Colon (tissue), 2 donors: ENCODE results near the gene RRP8.
A peak's percentile ranks its signal among the peaks of the same experiment; 100 is the strongest.

Source experiments
- FAIRE-seq: peaks from 2 replicates; lab custom pipeline; 2012; peaks lifted over from hg19 to GRCh38; lab: Jason Lieb, UNC
- donor health status: control.
- donor health status: control.

Gene RRP8

DNA sequence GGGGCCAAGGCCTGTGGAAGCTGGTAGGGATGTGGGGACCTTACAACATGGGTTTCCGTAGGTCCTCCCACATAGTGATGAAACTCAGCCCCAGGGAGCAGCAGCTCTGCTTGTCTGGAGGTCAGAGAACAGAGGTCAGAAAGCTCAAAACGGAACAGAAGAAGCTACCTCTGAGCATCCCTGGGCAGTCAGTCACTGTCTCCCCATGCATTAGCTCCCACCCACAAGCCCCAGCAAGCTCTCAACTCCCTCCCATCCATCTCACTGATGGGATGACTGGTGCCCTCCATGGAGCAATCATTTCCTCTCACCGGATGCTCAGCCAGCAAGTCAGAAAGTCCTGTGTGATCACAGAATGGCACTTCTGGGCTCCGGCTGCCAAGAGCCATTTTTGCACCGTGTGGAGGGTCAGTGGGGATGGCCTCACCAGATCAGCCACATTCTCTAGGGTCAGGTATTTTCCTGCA, 13.9 kb upstream of the RRP8 start:
- FAIRE-seq: no peak

DNA sequence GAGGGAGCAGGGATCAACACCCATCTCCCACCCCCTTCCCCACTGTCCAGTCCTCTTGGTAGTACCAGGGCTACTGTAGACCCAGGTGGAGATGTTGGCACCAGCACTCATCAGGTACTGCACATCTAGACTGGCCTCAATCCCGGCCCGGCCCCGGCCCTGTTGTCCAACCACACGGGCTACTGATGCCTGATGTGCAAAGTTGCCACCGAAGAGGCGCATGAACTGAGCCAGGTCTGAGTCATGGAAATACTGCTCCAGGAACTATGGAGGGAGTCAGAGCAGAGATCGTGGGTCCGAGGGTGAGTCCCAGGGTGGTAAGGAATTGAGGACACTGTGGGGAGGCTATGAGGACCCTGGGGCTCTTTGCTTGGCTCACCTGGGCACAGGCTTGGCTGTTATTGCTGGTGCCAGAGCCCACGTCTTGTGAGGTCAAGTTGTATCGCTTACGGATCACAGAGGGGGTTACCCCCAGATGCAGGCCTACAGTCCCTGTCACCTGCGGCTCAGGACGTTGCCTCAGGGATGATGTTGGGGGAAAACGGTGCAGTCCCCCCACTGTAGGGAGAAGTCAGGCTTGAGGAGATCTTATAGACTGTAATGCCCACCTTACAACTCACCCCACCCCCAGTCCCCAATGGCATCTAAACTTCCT, 13.3 kb upstream of the RRP8 start:
- FAIRE-seq: no peak

DNA sequence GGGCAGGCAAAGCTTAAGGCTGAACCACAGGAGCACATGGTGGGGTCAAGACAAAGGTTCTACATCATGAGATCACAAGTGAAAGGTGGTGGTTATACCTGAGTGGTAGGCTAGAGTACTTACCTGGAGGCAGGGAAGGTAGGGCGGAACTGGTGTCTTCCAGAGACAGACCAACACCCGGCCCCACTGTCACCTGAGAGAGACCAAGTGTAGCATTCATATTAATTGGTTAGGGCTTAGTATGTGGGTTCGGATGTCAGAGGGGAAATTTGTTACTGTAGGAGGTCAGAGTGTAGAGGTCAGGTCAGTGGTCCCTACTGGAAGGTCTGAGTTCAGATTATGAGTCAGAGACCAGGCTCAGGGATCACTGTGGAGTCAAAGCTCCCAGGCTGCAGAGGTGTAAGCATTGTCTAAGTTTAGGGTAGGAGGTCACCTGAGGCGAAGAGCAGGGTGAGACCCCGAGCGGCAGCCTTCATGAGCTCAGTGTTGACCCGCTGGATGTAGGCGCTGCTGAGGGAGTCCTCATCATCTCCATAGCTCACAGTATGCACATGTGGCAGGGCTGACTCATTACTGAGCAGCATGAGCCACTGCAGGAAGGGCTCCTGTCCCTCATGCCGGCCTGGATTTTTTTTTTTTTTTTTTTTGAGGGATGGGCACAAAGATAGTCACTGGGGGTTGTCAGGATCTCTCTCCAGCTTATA, 12.6 kb upstream of the RRP8 start:
- FAIRE-seq: no peak

DNA sequence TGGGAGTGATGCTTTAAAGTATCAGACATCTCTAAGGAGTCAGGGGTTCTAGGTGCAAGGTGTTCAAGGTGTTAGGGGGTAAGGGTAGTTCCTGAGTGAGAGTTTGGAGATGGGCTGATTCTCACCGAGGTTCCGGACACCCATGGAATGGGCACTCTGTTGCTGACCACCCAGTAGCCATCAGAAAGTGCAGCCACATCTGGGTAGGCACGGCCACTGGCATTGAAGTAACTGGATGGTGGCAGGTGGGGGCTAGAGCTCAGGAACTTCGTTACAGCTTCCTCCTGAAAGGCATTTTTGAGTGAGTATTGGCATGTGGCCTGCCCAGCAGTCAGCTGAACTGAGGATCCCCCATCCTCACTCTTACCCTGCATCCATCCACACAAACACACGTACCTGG, 11.6 kb upstream of the RRP8 start:
- FAIRE-seq: no peak

DNA sequence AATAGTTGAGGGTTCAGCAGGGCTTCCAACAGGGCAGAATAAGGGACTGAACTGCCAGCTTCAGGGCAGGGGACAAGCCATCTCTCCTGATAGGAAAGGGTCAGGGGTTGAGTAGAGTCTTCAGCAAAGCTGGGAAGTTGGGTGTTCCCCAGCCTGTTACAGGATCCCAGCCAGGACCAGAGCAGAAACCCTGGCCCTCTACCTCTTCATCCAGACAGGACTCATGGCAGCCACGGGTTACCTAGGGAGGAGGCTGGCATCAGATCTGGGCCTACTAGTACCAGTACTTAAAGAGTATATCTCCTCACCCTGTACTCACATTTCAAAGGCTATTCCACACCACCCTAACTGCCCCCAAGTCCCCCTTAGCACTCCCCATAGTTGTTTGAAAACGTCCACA, 11.0 kb upstream of the RRP8 start:
- FAIRE-seq: no peak

DNA sequence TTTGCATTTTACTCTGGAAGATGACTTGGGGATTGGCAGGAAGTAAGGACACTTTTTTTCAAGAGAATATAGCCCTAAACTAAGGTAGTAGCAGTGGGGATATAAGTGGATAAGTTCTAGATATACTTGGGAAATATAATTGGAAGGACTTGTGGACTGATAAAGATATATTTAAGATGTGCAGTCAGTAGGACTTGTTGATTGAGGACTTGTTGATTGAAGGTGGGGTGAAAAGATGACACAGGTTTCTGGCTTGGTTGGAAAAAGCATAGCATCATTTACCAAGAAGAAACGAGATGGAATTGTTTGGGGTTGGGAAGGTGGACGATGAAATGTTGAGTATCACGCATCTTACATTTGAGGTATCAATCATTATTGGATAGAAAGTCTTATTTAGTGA, 10.1 kb upstream of the RRP8 start:
- no peak for FAIRE-seq

DNA sequence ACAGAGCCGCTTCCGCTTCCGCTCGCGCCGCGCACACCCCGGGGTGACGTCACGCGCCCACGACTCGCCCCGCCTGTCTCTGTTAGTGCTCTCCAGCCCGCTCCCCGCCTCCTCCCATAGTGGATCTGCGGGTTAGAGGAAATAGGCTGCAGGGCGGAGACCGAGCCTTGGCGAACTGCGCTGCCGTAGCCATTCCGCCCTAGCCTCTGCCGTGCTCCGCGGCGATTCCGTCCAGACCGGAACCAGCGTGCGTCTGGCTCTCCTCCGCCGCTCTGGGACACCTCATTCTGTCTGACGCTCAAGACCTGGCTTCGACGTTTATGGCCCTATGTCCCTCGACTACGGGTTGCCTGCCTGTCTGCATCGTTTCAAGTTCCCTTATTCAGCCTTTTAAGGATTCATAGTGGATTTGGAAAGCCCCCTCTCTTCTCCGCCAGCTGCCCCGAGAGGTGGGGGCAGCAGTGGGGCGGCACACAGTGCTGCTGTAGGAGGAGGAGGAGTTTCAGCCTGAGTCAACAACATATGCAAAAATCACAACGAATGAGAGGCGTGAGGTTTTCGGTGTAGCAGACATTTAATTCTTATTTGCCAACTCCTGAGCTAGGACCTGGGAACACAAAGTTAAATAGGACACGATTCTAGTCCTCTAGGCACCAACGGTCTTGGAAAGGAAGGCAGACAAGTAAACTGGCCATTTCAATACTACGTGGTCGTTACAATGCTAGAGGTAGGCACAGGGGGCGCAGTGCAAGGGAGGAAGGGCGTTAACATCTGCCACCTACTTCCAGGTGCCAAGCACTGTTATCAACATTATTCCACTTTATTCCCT, 9.0 kb upstream of the RRP8 start, which contains the start of gene TAF10:
TAF10 (minus strand) TSS at position 4 of the 829 bp plus-strand sequence. CDS start 27 bp downstream, outside the sequence.
- FAIRE-seq: peak; percentile 5

DNA sequence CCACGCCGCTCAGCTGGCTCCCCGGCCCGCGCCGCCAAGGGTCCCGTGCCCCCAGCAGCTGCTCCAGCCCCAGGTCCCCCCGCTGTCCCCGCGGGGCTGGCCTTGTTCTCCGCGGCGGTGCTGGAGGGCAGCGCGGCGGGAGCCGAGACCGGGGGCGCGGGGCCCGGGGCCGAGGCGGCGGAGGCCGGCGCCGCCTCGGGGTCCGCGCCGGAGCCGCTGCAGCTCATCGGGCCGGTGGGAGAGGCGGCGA, 8.5 kb upstream of the RRP8 start:
- FAIRE-seq: no peak

DNA sequence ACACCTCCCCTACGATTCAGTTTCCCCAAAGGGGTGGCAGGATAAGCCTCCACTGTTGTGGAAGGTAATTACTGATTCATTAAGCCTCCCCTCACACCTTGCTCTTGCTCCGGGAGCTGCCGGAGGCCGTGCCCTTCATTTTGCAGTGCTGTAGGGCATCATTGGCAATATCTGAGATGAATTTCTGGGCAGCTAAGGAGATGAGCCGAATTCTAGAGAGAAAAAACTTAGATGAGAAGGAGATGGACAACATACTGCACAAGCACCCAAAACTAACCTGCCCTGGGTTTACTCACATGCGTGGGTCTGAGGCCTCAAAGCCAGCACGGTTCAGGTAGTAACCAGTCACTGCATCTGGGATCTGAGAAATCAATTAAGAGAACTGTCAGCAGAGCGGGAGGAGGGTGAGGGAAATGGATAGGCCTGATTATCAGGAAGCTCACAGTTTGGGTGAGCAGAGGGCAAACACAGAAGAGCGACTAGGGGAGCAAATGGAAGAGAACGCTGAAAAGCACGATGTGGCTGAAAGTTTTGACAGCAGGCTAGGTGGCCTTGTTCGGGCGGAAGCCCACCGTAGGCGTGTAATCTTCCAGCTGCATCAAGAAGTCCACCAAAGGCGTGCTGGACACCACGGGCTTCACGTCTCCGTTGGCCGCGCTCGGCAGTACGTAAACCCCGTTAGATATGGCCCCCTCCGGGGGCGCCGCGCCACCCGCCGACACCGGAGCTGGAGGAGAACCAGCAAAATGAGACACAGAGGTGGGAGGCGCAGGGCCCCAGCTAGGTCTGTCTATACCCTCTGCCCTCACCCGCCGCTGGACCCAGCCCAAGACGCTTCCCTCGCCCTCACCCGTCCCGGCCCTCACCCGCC, 7.9 kb upstream of the RRP8 start:
- no peak for FAIRE-seq

DNA sequence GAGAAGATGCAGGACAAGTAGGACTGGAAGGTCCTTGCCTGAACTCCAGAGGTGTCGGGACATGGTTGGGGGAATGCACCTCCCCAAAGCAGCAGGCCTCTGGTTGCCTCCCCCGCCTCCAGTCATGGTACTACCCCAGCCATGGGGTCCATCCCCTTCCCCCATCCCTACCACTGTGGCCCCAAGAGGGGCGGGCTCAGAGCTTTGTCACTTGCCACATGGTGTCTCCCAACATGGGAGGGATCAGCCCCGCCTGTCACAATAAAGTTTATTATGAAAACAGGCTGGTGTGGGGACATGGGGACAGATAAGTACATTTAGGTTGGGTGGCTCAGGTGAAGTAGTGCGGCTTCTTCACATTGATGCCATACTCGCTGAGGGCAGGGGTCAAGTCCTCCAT, 7.2 kb upstream of the RRP8 start:
- no peak for FAIRE-seq

DNA sequence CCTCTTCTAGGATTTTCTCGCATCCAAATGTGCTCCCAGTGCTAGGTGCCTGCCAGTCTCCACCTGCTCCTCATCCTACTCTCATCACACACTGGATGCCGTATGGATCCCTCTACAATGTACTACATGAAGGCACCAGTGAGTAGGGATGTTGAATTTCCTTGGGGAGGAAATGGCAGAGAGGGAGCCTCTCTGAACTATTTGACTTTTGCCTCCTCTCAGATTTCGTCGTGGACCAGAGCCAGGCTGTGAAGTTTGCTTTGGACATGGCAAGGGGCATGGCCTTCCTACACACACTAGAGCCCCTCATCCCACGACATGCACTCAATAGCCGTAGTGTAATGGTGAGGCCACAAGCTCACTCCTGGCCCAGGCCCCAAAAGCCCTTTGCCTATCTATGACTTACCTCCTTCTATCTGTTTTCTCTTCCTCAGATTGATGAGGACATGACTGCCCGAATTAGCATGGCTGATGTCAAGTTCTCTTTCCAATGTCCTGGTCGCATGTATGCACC, 6.1 kb upstream of the RRP8 start:
- FAIRE-seq: no peak

DNA sequence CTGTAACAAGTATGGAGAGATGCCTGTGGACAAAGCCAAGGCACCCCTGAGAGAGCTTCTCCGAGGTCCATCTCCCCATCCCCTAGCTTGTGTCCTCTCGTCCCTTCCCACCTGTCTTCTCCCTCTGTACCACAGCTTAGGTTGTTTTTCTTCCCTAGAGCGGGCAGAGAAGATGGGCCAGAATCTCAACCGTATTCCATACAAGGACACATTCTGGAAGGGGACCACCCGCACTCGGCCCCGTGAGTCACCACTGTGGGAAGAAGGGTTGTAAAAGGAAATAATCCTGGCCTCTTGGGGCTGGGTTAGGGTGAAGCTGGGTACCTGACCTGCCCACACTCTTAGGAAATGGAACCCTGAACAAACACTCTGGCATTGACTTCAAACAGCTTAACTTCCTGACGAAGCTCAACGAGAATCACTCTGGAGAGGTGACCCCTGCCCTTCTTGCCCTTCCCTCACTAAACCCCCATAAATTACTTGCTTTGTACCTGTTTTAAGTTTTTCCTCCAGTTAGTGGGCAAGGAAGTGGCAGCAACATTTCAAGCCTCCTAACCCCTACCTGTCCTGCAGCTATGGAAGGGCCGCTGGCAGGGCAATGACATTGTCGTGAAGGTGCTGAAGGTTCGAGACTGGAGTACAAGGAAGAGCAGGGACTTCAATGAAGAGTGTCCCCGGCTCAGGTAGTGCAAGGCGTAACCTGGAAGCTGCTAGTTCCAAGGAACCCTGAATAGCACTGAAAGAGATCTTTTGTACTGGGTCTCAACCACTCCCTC, 5.5 kb upstream of the RRP8 start:
- no peak for FAIRE-seq

DNA sequence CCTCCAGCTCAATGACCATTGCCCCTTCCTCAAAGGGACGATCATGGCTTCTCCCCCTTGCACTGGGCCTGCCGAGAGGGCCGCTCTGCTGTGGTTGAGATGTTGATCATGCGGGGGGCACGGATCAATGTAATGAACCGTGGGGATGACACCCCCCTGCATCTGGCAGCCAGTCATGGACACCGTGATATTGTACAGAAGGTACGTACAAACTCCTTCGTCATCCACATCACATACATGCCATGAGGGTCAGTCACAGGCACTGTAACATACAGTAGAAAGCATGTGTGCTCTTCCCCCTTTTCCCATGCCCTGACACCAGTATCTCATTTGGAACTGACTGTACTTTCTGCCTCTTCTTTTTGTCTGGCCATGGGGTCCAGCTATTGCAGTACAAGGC, 4.6 kb upstream of the RRP8 start:
- FAIRE-seq: no peak

DNA sequence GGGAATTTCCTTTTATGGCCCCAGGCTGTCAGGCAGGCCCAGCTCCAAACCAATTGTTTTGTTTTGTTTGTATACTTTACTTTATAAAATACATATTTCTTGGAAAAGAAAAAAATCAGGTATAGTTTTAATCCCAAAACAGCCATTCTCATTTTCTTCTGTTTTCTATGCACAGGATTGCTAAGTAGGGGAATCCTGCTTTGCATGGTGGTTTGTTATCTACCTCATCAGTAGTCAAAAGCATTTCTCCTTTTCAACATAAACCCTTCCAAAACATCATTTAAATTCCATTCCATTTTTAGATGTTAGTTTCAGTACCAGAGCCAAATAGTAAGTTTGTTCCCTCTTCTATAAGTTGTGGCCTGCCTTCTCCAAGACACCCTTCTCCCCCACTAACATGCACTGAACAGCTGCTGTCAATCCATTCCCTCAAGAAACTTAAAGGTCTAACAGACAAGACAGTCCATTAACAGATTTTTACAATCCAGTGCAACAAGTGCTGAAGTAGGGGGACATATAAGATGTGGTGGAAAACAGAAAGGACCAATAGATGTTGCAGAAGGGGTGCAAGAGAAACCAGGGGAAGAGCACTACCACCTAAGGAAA, 3.9 kb upstream of the RRP8 start:
- FAIRE-seq: no peak

DNA sequence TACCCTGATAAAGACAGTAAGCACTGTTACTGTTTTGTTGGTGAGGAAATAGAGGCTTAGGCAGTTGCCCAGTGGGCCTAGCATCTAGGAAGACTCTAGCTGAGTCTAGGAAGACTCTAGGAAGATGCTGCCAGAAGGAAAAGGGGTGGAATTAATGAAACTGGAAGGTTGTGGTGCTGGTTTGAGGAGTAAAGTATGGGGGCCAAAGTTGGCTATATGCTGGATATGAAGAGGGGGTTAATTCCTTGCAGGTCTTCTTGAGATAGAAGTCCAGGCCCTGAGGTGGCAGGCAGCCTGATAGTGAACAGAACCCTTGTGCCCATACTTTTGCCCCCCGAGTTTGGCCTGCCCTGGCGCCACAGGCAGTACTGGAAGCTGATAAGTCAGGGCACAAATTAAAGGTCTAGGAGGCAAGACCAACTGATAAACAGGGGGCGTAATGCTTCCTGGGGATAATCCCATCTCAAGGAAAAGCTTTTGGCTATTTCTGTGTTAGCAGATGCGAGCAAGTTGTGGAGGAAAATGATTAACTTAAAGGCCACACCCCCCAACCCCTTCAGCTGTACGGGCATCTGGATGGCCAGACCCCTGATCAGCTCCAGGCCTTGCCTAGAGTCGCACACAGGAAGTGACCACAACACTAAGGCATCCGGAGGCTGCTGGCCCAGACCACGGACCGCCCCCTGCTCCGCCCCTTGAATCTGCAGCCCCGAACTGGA, 3.2 kb upstream of the RRP8 start:
- FAIRE-seq: no peak

DNA sequence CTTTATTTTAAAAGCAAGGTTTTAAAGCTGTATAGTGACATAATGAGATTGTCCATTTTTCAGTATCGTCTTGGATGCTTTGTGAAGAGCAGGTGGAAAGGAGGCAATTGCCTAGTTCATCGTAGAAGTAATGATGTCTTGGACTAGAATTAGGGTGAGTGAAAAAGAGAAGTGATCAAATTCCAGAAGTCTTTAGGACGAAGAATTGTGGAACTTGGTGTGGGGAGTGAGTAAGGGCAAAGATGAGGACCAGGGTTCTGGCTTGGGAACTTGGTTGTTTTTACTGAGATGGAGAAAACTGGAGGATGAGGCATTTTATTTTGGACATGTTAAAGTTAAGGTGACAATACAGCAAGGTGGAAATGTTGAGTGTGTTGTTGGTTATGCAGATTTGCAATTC, 1.4 kb upstream of the RRP8 start:
- no peak for FAIRE-seq

DNA sequence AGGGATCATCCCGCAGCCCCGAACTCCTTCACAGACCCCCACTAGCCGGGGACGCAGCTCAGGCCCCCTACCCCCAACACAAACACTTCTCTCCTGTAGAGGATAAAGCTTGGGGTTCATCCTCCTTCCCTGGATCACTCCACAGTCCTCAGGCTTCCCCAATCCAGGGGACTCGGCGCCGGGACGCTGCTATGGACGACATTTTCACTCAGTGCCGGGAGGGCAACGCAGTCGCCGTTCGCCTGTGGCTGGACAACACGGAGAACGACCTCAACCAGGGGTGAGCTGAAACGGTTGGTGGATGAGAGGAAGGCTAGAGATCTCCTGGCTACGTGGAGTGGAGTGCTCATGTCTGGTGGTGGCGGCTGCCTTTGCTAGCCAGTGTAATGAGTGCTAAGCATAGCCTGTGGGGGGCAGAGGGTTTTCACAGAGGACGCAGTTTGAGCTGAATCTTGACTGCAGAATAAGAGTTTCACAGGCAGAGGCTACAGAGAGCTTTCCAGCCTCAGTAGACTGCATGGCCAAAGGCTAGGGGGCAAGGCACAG, 738 bp upstream of the RRP8 start:
- no peak for FAIRE-seq

DNA sequence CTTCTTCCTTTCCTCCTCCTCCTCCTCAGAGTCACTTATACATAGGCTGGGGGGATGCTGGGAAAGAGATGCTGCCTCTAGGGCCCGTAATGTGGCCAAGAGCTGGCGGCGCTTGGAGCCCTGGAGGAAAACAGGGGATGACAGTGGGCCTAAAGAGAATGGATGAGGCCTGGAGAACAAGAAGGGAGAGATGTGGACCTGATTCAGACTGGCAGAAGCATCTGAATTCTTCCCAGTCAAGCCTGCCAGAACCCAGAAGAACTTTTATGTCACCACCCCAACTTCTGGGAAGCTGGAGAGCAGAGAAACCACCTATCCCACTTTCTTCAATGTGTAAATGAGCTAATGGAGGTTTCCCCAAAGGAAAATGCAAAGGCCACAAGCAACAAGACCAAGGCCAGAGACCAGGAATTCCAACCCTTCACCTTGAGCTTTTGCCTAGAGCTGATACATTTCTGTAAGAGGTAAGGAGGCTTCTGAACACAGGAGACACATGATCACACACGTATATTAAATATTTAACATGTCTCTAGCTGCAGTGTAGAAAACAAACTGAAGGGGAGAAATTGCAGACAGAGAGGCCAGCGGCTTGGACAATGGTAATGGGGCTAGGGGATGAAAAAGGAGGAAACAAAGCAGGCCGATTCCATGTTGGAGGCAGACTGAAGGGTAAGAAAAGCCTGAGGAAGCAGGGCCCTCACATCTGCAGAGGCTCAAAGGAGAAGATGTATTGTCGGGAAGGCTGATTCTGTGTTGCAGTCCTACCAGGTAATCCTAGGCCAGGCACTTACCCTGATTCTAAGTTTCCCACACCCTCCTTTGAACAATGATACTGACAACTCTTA, 1.1 kb downstream of the RRP8 start:
- no peak for FAIRE-seq

DNA sequence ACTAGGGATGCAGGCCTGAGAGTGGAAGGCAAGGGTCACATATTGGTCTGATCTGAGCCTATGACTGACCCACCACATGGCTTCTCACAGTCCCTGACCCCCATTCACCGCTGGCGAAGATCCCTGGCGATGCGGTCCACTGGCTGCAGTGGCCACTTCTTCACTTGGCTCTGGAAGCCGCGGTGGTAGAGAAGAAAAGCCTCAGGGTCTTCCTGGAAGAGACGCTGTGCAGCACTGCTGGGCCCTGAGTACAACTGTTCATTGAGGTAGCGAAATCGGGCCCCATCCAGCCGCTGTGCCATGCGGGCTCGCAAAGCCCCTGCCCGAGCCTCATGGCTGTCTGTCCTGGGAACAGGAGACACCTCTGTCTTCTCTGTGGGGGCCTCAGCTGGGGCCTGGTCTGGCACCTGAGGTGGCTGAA, 2.4 kb downstream of the RRP8 start:
- no peak for FAIRE-seq
